T-cell (primary cell): ENCODE data around the gene MFAP1. TPM values are rescaled to one million over a fixed set of nuclear protein-coding genes. Genes with fewer than 3 reads are reported as not detected.
"Not testable (repeated sequence)": the region's sequence is repeated elsewhere in the genome, so short reads cannot be mapped to it uniquely, and the experiment has no call there.

Source experiments
- ATAC-seq, 4 experiments: fragments of 200-7000 bp in 3 of 4; fragments of 150-1000 bp in 1 of 4; cut with Tn5 transposase; replicated peaks in 1 of 4; 1 replicate in 3 of 4; 2 replicates in 1 of 4; pipeline ENCODE4 v1.10.0; 2021; ENCODE audit warnings: moderate library complexity in 3 of 4, mild to moderate bottlenecking in 2 of 4, moderate number of reproducible peaks in 1 of 4
- CTCF ChIA-PET, 2 donors: fragments of 300-600 bp; sonication (Branson Sonifier 250); formaldehyde crosslinking; loops; one replicate each; lab custom pipeline; 2022; ENCODE audit warnings: antibody characterized with exemption in 2 of 2; lab: Charles Lee
- POLR2A ChIA-PET, 2 donors: fragments of 300-600 bp; sonication (Branson Sonifier 250); formaldehyde crosslinking; loops; one replicate each; lab custom pipeline; 2022; ENCODE audit warnings: antibody characterized with exemption in 2 of 2; lab: Charles Lee
- DNase-seq, 35 experiments: peaks; one replicate each; pipeline versions ENCODE4 v3.0.0 to v3.0.0-alpha.2; 2013 to 2023
- H3K27ac ChIP-seq: one replicate; pipeline ENCODE4 v1.5.1; 2013; ENCODE audit warnings: low read length
- H3K27me3 ChIP-seq, 2 experiments: replicated peaks in 1 of 2; 1 replicate in 1 of 2; 2 replicates in 1 of 2; pipeline versions ENCODE4 v1.6.1 to v1.7.0; 2013; ENCODE audit warnings: low read length in 1 of 2, mixed read lengths in 1 of 2; ENCODE audit not compliant: control insufficient read depth in 2 of 2, insufficient read depth in 2 of 2; ENCODE audit errors: extremely low read depth in 1 of 2
- H3K36me3 ChIP-seq, 2 donors: 1 replicate in 1 of 2; 2 replicates in 1 of 2; pipeline versions ENCODE4 v1.6.1 to v1.7.0; 2013; ENCODE audit warnings: low read length in 1 of 2; ENCODE audit not compliant: control insufficient read depth in 2 of 2, insufficient read depth in 1 of 2; ENCODE audit errors: extremely low read depth in 1 of 2
- H3K4me1 ChIP-seq, 2 experiments: 1 replicate in 1 of 2; 2 replicates in 1 of 2; pipeline versions ENCODE4 v1.6.1 to v1.7.0; 2013; ENCODE audit warnings: low read length in 2 of 2, mixed read lengths in 1 of 2; ENCODE audit not compliant: insufficient read depth in 2 of 2, control insufficient read depth in 1 of 2; ENCODE audit errors: extremely low read depth in 1 of 2
- H3K4me3 ChIP-seq, 2 donors: 1 replicate in 1 of 2; 2 replicates in 1 of 2; pipeline versions ENCODE4 v1.5.1 to v1.7.0; 2013; ENCODE audit warnings: mild to moderate bottlenecking in 2 of 2, low read length in 1 of 2, moderate library complexity in 1 of 2; ENCODE audit not compliant: control insufficient read depth in 1 of 2; ENCODE audit errors: extremely low read depth in 1 of 2
- H3K9me3 ChIP-seq: 2 replicates; pipeline ENCODE4 v1.7.0; 2013
- H3K27ac Mint-ChIP-seq, 2 donors: one replicate each; pipeline ENCODE4 v1.8.0; 2020 to 2021; ENCODE audit warnings: mild to moderate bottlenecking in 2 of 2, mixed read lengths in 2 of 2
- H3K27me3 Mint-ChIP-seq, 2 donors: one replicate each; pipeline ENCODE4 v1.8.0; 2021 to 2022; ENCODE audit warnings: mixed read lengths in 2 of 2
- H3K36me3 Mint-ChIP-seq: one replicate; pipeline ENCODE4 v1.8.0; 2021; ENCODE audit warnings: mixed read lengths
- H3K4me1 Mint-ChIP-seq, 3 donors: one replicate each; pipeline ENCODE4 v1.8.0; 2020 to 2022; ENCODE audit warnings: mixed read lengths in 3 of 3, mild to moderate bottlenecking in 1 of 3
- H3K4me3 Mint-ChIP-seq, 3 donors: one replicate each; pipeline ENCODE4 v1.8.0; 2020 to 2022; ENCODE audit warnings: mild to moderate bottlenecking in 3 of 3, mixed read lengths in 3 of 3, moderate library complexity in 3 of 3
- H3K9me3 Mint-ChIP-seq, 3 donors: one replicate each; pipeline ENCODE4 v1.8.0; 2020 to 2022; ENCODE audit warnings: mixed read lengths in 3 of 3
- WGBS: methylation state at CpG from one replicate; pipeline ENCODE4 v1.1.5; 2013; ENCODE audit warnings: missing lambda C conversion rate; ENCODE audit not compliant: insufficient coverage; 5-methylcytosine and 5-hydroxymethylcytosine counted together
- total RNA-seq, 35 experiments: library from RNA in 6 of 35; stranded (reverse) in 6 of 35; fragments of 120-200 nt in 1 of 35; gene quantifications; one replicate each; pipeline versions ENCODE4 v1.2.1 to v1.2.4 and lab custom pipeline; 2013 to 2026

The MFAP1 gene
- total RNA-seq, 5 donors from 2014 or later (not counting 1 experiment from before 2014, with no cell fraction given): 9.6 to 22.1 (median 21.0) TPM

DNA sequence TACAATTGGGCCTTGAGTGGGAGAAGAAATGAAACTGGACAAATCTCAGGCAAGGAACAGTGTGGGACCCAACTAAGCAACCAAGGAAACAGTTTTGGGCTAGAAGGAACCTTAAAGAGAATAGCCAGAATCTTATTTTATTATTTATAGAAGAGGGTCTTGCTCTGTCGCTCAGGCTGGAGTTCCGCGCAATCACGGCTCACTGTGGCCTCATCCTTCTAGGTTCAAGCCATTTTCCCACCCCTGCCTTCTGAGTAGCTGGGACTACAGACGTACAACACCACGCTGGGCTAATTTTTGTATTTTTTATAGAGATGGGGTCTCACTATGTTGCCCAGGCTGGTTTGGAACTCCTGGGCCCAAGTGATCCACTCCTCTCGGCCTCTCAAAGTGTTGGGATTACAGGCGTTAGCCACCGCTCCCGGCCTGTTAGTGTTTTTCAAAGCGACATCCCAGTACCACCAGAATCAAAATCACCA, 1.6 kb upstream of the MFAP1 start:
- Mint-ChIP-seq H3K4me1 (peaks cover 58 to 72% (median 60%) of the 10 kb centered on the region in 3 donors), H3K27me3 (no peaks in the 10 kb centered on the region), H3K27ac (peak overlapping the region; percentile 89 to 91), H3K36me3 (peaks cover 3% of the 10 kb centered on the region), H3K4me3 (peak overlapping the region; percentile 84 to 99 (median 89)), H3K9me3 (no peaks in the 10 kb centered on the region)
- ChIA-PET CTCF (no interaction called here), POLR2A (no interaction called here)
- Histone ChIP-seq H3K36me3 (no peaks in the 10 kb centered on the region), H3K9me3 (no peaks in the 10 kb centered on the region), H3K4me1 (peaks cover 32 to 62% of the 10 kb centered on the region in 2 experiments), H3K27me3 (no peaks in the 10 kb centered on the region), H3K4me3 (peak overlapping the region; percentile 46 to 72), H3K27ac (peak overlapping the region; percentile 71)
- DNase-seq: no peak
- 98% methylated on average over 6 of the region's 11 CpGs for WGBS
- no peak for ATAC-seq

DNA sequence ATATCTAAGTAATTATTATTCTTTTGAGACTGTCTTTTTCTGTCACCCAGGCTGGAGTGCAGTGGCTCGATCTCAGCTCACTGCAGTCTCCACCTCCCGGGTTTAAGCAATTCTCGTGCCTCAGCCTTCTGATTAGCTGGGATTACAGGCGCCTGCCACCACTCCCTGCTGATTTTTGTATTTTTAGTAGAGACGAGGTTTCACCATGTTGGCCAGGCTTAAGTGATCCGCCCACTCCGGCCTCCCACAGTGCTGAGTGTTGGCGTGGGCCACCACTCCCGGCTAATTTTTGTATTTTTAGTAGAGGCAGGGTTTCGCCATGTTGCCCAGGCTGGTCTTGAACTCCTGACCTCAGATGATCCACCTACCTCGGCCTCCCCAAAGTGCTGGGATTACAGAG, 815 bp upstream of the MFAP1 start:
- WGBS: 94% methylated on average over 7 of the region's 11 CpGs
- H3K4me1 ChIP-seq: peaks cover 32 to 62% of the 10 kb centered on the region in 2 experiments
- H3K36me3 Mint-ChIP-seq, H3K27me3 ChIP-seq, H3K9me3 ChIP-seq, ATAC-seq, H3K4me3 ChIP-seq, H3K36me3 ChIP-seq, DNase-seq, H3K9me3 Mint-ChIP-seq, H3K27ac ChIP-seq, H3K27me3 Mint-ChIP-seq: not testable (repeated sequence)
- Mint-ChIP-seq H3K27ac (peak overlapping the region in 1 of 2 donors; percentile 98), H3K4me1 (peaks cover 60 to 77% (median 65%) of the 10 kb centered on the region in 3 donors), H3K4me3 (peak overlapping the region in 2 of 3 donors; percentile 98 to 99)
- ChIA-PET CTCF (interaction anchor here in 1 of 2 donors (0.6 to 1.8 kb wide), 2 partner anchors 48 to 1083 kb away, joined by 5 to 6 read pairs; partner anchors contain the start of gene ELL3), POLR2A (interaction anchor here (0.6 to 1.6 kb wide), 8 partner anchors 25 to 737 kb away, joined by 3 to 11 read pairs (median 4); partner anchors contain the start of genes HYPK (in 2 of the 2), ELL3 (in 1 of the 2), GOLM2 (in 1 of the 2) and PDIA3 (in 1 of the 2))

DNA sequence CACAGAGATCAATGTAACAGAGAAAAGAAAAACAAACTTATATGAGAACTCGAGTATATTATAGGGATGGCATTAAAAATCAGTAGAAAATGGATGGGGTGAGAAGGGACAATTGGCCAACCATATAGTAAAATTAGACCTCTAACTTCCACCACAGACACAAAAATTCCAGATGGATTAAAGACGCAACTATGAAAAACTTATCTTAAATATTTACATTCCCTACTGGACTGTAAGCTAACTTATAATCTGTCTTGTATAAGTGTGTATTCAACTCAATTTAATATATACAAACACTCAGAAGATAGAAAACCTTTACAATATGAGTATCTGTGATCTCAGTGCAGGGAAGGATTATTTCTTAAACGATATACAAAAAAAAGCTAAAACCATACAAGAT, 3.0 kb downstream of the MFAP1 start:
- Mint-ChIP-seq H3K4me3 (peak overlapping the region; percentile 18 to 99 (median 37)), H3K27ac (peak overlapping the region; percentile 7 to 41), H3K4me1 (peaks cover 40 to 63% (median 52%) of the 10 kb centered on the region in 3 donors), H3K27me3 (no peaks in the 10 kb centered on the region), H3K9me3 (no peaks in the 10 kb centered on the region), H3K36me3 (peaks cover 9% of the 10 kb centered on the region)
- Histone ChIP-seq H3K4me1 (peaks cover 20 to 48% of the 10 kb centered on the region in 2 experiments), H3K27me3 (no peaks in the 10 kb centered on the region), H3K36me3 (peaks cover 7 to 9% of the 10 kb centered on the region in 2 donors), H3K4me3 (no peak overlapping the region), H3K27ac (no peak overlapping the region), H3K9me3 (no peaks in the 10 kb centered on the region)
- POLR2A ChIA-PET: interaction anchor here (0.6 to 2.8 kb wide), 7 partner anchors 21 to 485 kb away, joined by 4 to 10 read pairs (median 7); partner anchors contain the start of genes HYPK (in 2 of the 2), SERF2 (in 1 of the 2) and SERINC4 (in 1 of the 2)
- ATAC-seq (no peak), DNase-seq (no peak)
- CTCF ChIA-PET: no interaction called here
- no CpG with 5 or more reads among the region's 3 CpGs for WGBS

DNA sequence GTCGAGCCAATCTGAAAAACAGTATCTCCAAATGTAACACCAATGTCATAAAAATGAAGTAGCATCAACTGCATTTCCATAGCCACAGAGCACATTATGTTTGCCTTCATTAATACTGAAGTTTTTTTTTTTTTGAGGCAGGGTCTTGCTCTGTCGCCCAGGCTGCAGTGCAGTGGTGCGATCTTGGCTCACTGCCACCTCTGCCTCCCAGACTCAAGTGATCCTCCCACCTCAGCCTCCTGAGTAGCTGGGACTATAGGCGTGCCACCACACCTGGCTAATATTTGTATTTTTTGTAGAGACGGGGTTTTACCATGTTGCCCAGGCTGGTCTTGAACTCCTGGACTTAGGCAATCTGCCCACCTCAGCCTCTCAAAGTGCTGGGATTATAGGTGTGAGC, 9.4 kb downstream of the MFAP1 start:
- WGBS: 100% methylated on average over 1 of the region's 5 CpGs
- ATAC-seq, H3K4me1 ChIP-seq, H3K4me3 Mint-ChIP-seq, H3K27me3 ChIP-seq, H3K27me3 Mint-ChIP-seq, DNase-seq, H3K9me3 ChIP-seq, POLR2A ChIA-PET, H3K4me3 ChIP-seq, H3K9me3 Mint-ChIP-seq, H3K27ac Mint-ChIP-seq, H3K27ac ChIP-seq: not testable (repeated sequence)
- Mint-ChIP-seq H3K4me1 (peaks cover 8 to 19% (median 12%) of the 10 kb centered on the region in 3 donors), H3K36me3 (peaks cover 27% of the 10 kb centered on the region)
- CTCF ChIA-PET: interaction anchor here in 1 of 2 donors (0.6 kb wide), 1 partner anchor 704 kb away, joined by 6 read pairs; no protein-coding TSS in a partner anchor
- peaks cover 21 to 68% of the 10 kb centered on the region in 2 donors for H3K36me3 ChIP-seq

DNA sequence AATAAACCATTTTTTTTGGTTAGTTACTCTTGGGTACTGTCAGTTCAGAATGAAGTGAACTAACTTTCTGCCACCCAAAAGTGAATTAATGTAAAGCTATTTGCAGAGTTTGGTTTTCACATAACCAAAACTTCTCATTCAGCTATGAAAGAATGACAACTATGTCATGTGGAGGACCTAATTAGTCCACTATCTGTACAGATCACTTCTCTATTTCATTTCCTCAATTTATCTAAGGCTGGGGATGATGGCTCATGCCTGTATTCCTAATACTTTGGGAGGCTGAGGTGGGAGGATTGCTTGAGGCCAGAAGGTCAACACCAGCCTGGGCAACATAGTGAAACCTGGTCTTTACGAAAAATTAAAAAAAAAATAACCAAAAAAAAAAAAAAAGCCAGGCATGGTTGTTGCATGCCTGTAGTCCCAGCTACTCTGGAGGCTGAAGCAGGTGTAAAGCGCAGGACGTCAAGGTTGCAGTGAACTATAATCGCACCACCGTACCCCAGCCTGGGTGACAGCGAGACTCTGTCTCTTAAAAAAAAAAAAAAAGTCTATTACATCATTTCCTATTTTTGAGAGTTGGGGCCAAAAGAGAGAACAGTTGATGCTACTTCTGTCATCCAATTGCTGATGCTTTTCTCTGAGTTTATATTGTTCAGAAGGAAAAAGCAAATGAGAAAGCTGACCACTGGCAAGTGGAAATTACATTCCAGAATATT, 15.4 kb downstream of the MFAP1 start:
- H3K27me3 Mint-ChIP-seq: no peaks in the 10 kb centered on the region
- H3K9me3 Mint-ChIP-seq: no peaks in the 10 kb centered on the region
- no peak overlapping the region for H3K27ac Mint-ChIP-seq
- no peak for ATAC-seq
- whole genome bisulfite sequencing: no CpG with 5 or more reads among the region's 6 CpGs
- no peak overlapping the region for H3K27ac ChIP-seq
- H3K4me3 ChIP-seq: no peak overlapping the region
- ChIA-PET POLR2A (interaction anchor here in 1 of 2 donors (0.7 to 1.1 kb wide), 2 partner anchors 19 kb away, joined by 4 to 6 read pairs; no protein-coding TSS in a partner anchor), CTCF (interaction anchor here in 1 of 2 donors (1.0 kb wide), 1 partner anchor 15 kb away, joined by 3 read pairs; the partner anchor contains the start of gene MFAP1)
- H3K4me1 ChIP-seq: no peaks in the 10 kb centered on the region
- H3K4me3 Mint-ChIP-seq: no peak overlapping the region
- H3K36me3 Mint-ChIP-seq: peaks cover 53% of the 10 kb centered on the region
- no peaks in the 10 kb centered on the region for H3K9me3 ChIP-seq
- peaks cover 2 to 4% (median 3%) of the 10 kb centered on the region in 3 donors for H3K4me1 Mint-ChIP-seq
- no peaks in the 10 kb centered on the region for H3K27me3 ChIP-seq
- DNase-seq: no peak
- peaks cover 16 to 93% of the 10 kb centered on the region in 2 donors for H3K36me3 ChIP-seq

DNA sequence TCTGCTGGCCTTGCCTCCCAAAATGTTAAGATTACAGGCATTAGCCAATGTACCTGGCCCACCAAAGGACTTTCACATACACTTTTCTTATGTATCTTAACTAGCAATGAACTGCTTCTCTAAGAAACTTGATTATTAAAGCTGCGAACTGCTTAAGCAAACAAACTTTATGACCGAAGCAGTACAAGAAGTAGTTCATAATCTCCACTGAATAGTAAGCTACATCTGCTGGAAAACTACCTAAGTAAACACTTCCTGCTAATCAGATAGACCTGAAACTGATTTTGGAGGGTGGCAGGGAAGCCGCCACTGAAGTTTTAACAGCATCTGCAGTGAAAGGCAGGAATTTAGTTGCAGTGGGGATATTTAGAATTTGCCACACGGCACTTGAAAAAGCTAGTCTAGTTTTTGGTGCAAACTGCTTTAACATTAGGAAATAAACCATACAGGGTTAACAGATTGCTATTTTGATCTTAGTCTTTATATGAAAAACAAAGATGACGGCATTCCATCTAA, 16.0 kb downstream of the MFAP1 start:
- Histone ChIP-seq H3K4me3 (no peak overlapping the region), H3K27me3 (no peaks in the 10 kb centered on the region), H3K9me3 (no peaks in the 10 kb centered on the region), H3K36me3 (peaks cover 12 to 90% of the 10 kb centered on the region in 2 donors), H3K4me1 (no peaks in the 10 kb centered on the region), H3K27ac (no peak overlapping the region)
- Mint-ChIP-seq H3K27me3 (no peaks in the 10 kb centered on the region), H3K9me3 (no peaks in the 10 kb centered on the region), H3K36me3 (peaks cover 54% of the 10 kb centered on the region), H3K27ac (no peak overlapping the region), H3K4me3 (no peak overlapping the region), H3K4me1 (peaks cover 3 to 4% (median 3%) of the 10 kb centered on the region in 3 donors)
- WGBS: 92% methylated on average over 2 of the region's 5 CpGs
- ChIA-PET CTCF (interaction anchor here in 1 of 2 donors (1.0 kb wide), 1 partner anchor 16 kb away, joined by 3 read pairs; the partner anchor contains the start of gene MFAP1), POLR2A (interaction anchor here in 1 of 2 donors (1.1 kb wide), 1 partner anchor 20 kb away, joined by 4 read pairs; no protein-coding TSS in a partner anchor)
- DNase-seq (no peak), ATAC-seq (no peak)
